ENCODE results near the gene AIF1.

- TF ChIP-seq SUZ12 (IDR thresholded peaks at IDR 0.05; ENCODE audit: extremely low read depth, insufficient read depth, insufficient read length) (no peak), YY1 (IDR thresholded peaks at IDR 0.05; ENCODE audit: insufficient read depth, insufficient read length) (no peak)
Measured at GRCh38 chr6:31657406-31658157, 42.5 kb downstream of the AIF1 start.

Data from NT2/D1 (cell line).